Osteoblast (primary cell): ENCODE data around the gene DQX1. TPM values are rescaled to one million over a fixed set of nuclear protein-coding genes. Genes with fewer than 3 reads are reported as not detected.

Experiments
- DNase-seq: peaks from one replicate; pipeline ENCODE4 v3.0.0; 2011; ENCODE audit warnings: low spot score, mixed read lengths; ENCODE audit not compliant: insufficient read length; ENCODE audit errors: missing footprints
- H2AFZ ChIP-seq: 2 replicates; pipeline ENCODE4 v1.6.0; 2011; ENCODE audit warnings: mild to moderate bottlenecking, low read length
- H3K27ac ChIP-seq: 2 replicates; pipeline ENCODE4 v1.5.1; 2011; ENCODE audit warnings: mild to moderate bottlenecking, low read depth, low read length, moderate library complexity
- H3K27me3 ChIP-seq: 2 replicates; pipeline ENCODE4 v1.6.0; 2012; ENCODE audit warnings: mild to moderate bottlenecking, control low read depth, inconsistent platforms, low read length, moderate library complexity; ENCODE audit not compliant: insufficient read depth
- H3K36me3 ChIP-seq: 2 replicates; pipeline ENCODE4 v1.5.1; 2011; ENCODE audit warnings: mild to moderate bottlenecking, low read length, control low read depth, moderate library complexity; ENCODE audit not compliant: insufficient read depth
- H3K4me1 ChIP-seq: 2 replicates; pipeline ENCODE4 v1.5.1; 2011; ENCODE audit warnings: mild to moderate bottlenecking, low read length, control low read depth, moderate library complexity; ENCODE audit not compliant: insufficient read depth
- H3K4me2 ChIP-seq: 2 replicates; pipeline ENCODE4 v1.6.0; 2011; ENCODE audit warnings: mild to moderate bottlenecking, low read length; ENCODE audit not compliant: insufficient read depth
- H3K4me3 ChIP-seq: fragments of 200-600 bp; sonication (generic); 3 replicates; pipeline ENCODE4 v1.5.1; 2012; ENCODE audit warnings: mild to moderate bottlenecking, low read length, inconsistent platforms; ENCODE audit not compliant: insufficient read depth
- H3K79me2 ChIP-seq: 2 replicates; pipeline ENCODE4 v1.6.0; 2012; ENCODE audit warnings: mild to moderate bottlenecking, low read length, control low read depth, inconsistent platforms; ENCODE audit not compliant: insufficient read depth
- H3K9me3 ChIP-seq: 2 replicates; pipeline ENCODE4 v1.5.1; 2011; ENCODE audit warnings: low read depth, low read length, control low read depth
- H4K20me1 ChIP-seq: 2 replicates; pipeline ENCODE4 v1.6.0; 2012; ENCODE audit warnings: mild to moderate bottlenecking, low read length, control low read depth; ENCODE audit not compliant: insufficient read depth
- CTCF ChIP-seq: IDR thresholded peaks from 2 replicates; pipeline ENCODE4 v1.5.1; 2011; ENCODE audit warnings: mild to moderate bottlenecking, low read depth, low read length, moderate library complexity; ENCODE audit errors: extremely low read depth
- total RNA-seq: library from RNA; depleted of rRNA; stranded (reverse); fragments of >200 nt; gene quantifications from 2 replicates; pipeline ENCODE4 v1.2.3, GENCODE V29; 2012

DQX1 gene
- total RNA-seq, 1 donor = not detected

- H3K36me3 ChIP-seq = no peaks in the 10 kb centered on the region
- peak; percentile 18 for TF ChIP-seq CTCF
- no peaks in the 10 kb centered on the region for H4K20me1 ChIP-seq
- H3K4me2 ChIP-seq = no peak overlapping the region
- peak overlapping the region; percentile 34 for H3K27ac ChIP-seq
- H2AFZ ChIP-seq = no peak overlapping the region
- no peaks in the 10 kb centered on the region for H3K9me3 ChIP-seq
- no peak for DNase-seq
- H3K79me2 ChIP-seq = no peaks in the 10 kb centered on the region
- H3K4me1 ChIP-seq = peaks cover 68% of the 10 kb centered on the region
- no peak overlapping the region for H3K4me3 ChIP-seq
- H3K27me3 ChIP-seq = no peaks in the 10 kb centered on the region
These were observed 46.3 kb upstream of the DQX1 start for GRCh38 chr2:74572178-74572925.

GRCh38 chr2:74571058-74571457 is 45.0 kb upstream of the DQX1 start:
- no peak for DNase-seq
- Histone ChIP-seq H4K20me1 (no peaks in the 10 kb centered on the region), H3K9me3 (no peaks in the 10 kb centered on the region), H3K27me3 (no peaks in the 10 kb centered on the region), H3K36me3 (no peaks in the 10 kb centered on the region), H3K4me2 (no peak overlapping the region), H2AFZ (no peak overlapping the region), H3K79me2 (no peaks in the 10 kb centered on the region), H3K4me3 (no peak overlapping the region), H3K4me1 (peaks cover 67% of the 10 kb centered on the region), H3K27ac (no peak overlapping the region)
- TF ChIP-seq CTCF = no peak

GRCh38 chr2:74569686-74570085 is 43.7 kb upstream of the DQX1 start:
- Histone ChIP-seq H3K4me3 (no peak overlapping the region), H3K4me1 (peaks cover 63% of the 10 kb centered on the region)

More at GRCh38 chr2:74569686-74570085, 43.7 kb upstream of the DQX1 start:
- no peaks in the 10 kb centered on the region for H3K9me3 ChIP-seq
- no peak for TF ChIP-seq CTCF
- no peak overlapping the region for H2AFZ ChIP-seq
- H3K27ac ChIP-seq = peak overlapping the region; percentile 98
- H4K20me1 ChIP-seq = no peaks in the 10 kb centered on the region
- H3K27me3 ChIP-seq = no peaks in the 10 kb centered on the region
- H3K4me2 ChIP-seq = no peak overlapping the region
- no peaks in the 10 kb centered on the region for H3K79me2 ChIP-seq
- no peak for DNase-seq
- H3K36me3 ChIP-seq = no peaks in the 10 kb centered on the region
